ENCODE results near the gene TBC1D2B. TPM values are rescaled to one million over a fixed set of nuclear protein-coding genes. Genes with fewer than 3 reads are reported as not detected.
"Not testable (repeated sequence)": the region's sequence is repeated elsewhere in the genome, so short reads cannot be mapped to it uniquely, and the experiment has no call there.

The TBC1D2B gene
- polyA plus RNA-seq, 1 donor (not counting 4 experiments of a cell fraction or from before 2014, with no cell fraction given): 27.0 TPM

DNA sequence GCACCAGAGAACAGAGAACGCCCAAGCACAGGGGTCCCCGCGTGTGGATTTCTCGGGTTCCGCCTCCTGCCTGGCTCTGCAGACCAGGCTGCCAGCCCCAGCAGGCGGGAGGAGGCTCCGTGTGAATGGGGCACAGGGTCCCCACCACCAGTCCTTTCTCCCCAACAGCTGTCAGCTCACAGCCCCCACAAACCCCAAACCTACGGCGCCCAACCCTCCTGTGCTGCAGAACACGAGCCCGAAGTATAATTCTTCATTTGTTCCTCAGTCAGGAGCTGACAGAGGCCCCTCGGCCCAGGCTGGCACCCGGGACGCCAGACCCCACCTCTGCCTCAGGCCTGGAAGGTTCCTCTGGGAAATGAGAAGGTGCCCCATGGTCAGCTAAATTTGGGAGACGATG is 78.0 kb downstream of the TBC1D2B start:
- no peaks in the 10 kb centered on the region for H3K9me1 ChIP-seq (ENCODE audit: control insufficient read depth, extremely low read depth, insufficient read depth, low read length)
- DNase-seq (ENCODE audit: low read depth, low spot score) (no peak), FAIRE-seq (no peak)
- no peak overlapping the region for H3K9ac ChIP-seq (ENCODE audit: control insufficient read depth, extremely low read depth, insufficient read depth, low read length)
- H3K79me2 ChIP-seq (ENCODE audit: control insufficient read depth, insufficient read depth, low read length): no peaks in the 10 kb centered on the region
- H3K4me2 ChIP-seq (ENCODE audit: control insufficient read depth, extremely low read depth, insufficient read depth, low read depth, low read length): no peak overlapping the region
- H3K36me3 ChIP-seq (ENCODE audit: control insufficient read depth in 2 of 2, extremely low read depth in 1 of 2, insufficient read depth in 2 of 2, low read length in 2 of 2): peaks cover 12 to 19% of the 10 kb centered on the region in 2 experiments
- H2AFZ ChIP-seq (ENCODE audit: control insufficient read depth, low read length): no peak overlapping the region
- H3K9me3 ChIP-seq (ENCODE audit: control insufficient read depth, low read depth, low read length): no peaks in the 10 kb centered on the region
- H3K4me3 ChIP-seq (ENCODE audit: control insufficient read depth in 2 of 3, extremely low read depth in 1 of 3, insufficient read depth in 2 of 3, low read depth in 1 of 3, low read length in 3 of 3): no peak overlapping the region
- H3K4me1 ChIP-seq (ENCODE audit: control insufficient read depth, extremely low read depth, insufficient read depth, low read length): peaks cover 5% of the 10 kb centered on the region
- H3K27me3 ChIP-seq (ENCODE audit: control insufficient read depth, extremely low read depth, insufficient read depth, low read length): no peaks in the 10 kb centered on the region
- TF ChIP-seq CTCF (optimal IDR thresholded peaks at IDR 0.05 in 1 of 3, IDR thresholded peaks at IDR 0.05 in 1 of 3, conservative IDR thresholded peaks at IDR 0.05 in 1 of 3; ENCODE audit: extremely low read depth in 1 of 3, insufficient read depth in 2 of 3, low read length in 3 of 3) (no peak), EZH2 (IDR thresholded peaks at IDR 0.05; ENCODE audit: low read length) (no peak)
- no peaks in the 10 kb centered on the region for H4K20me1 ChIP-seq (ENCODE audit: control insufficient read depth, extremely low read depth, insufficient read depth, low read length)
- H3K27ac ChIP-seq (ENCODE audit: control insufficient read depth, insufficient read depth, low read length): no peak overlapping the region
- dilution Hi-C loops (cut with MboI; ENCODE audit: extremely low pct_ligation_motif_present, low sequenced_read_pairs): no loop called here

GRCh38 chr15:77998592-77998991 is 78.9 kb downstream of the TBC1D2B start:
- Histone ChIP-seq H3K27ac (ENCODE audit: control insufficient read depth, insufficient read depth, low read length) (no peak overlapping the region), H3K4me2 (ENCODE audit: control insufficient read depth, extremely low read depth, insufficient read depth, low read depth, low read length) (no peak overlapping the region), H3K4me1 (ENCODE audit: control insufficient read depth, extremely low read depth, insufficient read depth, low read length) (peaks cover 14% of the 10 kb centered on the region), H3K79me2 (ENCODE audit: control insufficient read depth, insufficient read depth, low read length) (no peaks in the 10 kb centered on the region), H3K27me3 (ENCODE audit: control insufficient read depth, extremely low read depth, insufficient read depth, low read length) (no peaks in the 10 kb centered on the region), H2AFZ (ENCODE audit: control insufficient read depth, low read length) (no peak overlapping the region), H3K4me3 (ENCODE audit: control insufficient read depth in 2 of 3, extremely low read depth in 1 of 3, insufficient read depth in 2 of 3, low read depth in 1 of 3, low read length in 3 of 3) (no peak overlapping the region), H3K9me1 (ENCODE audit: control insufficient read depth, extremely low read depth, insufficient read depth, low read length) (peaks cover 3% of the 10 kb centered on the region), H4K20me1 (ENCODE audit: control insufficient read depth, extremely low read depth, insufficient read depth, low read length) (no peaks in the 10 kb centered on the region), H3K9ac (ENCODE audit: control insufficient read depth, extremely low read depth, insufficient read depth, low read length) (no peak overlapping the region), H3K36me3 (ENCODE audit: control insufficient read depth in 2 of 2, extremely low read depth in 1 of 2, insufficient read depth in 2 of 2, low read length in 2 of 2) (peaks cover 12 to 14% of the 10 kb centered on the region in 2 experiments), H3K9me3 (ENCODE audit: control insufficient read depth, low read depth, low read length) (no peaks in the 10 kb centered on the region)
- dilution Hi-C loops (cut with MboI; ENCODE audit: extremely low pct_ligation_motif_present, low sequenced_read_pairs): no loop called here
- FAIRE-seq: no peak
- no peak for TF ChIP-seq EZH2 (IDR thresholded peaks at IDR 0.05; ENCODE audit: low read length)
- no peak for TF ChIP-seq CTCF (optimal IDR thresholded peaks at IDR 0.05 in 1 of 3, IDR thresholded peaks at IDR 0.05 in 1 of 3, conservative IDR thresholded peaks at IDR 0.05 in 1 of 3; ENCODE audit: extremely low read depth in 1 of 3, insufficient read depth in 2 of 3, low read length in 3 of 3)
- DNase-seq (ENCODE audit: low read depth, low spot score): no peak

GRCh38 chr15:77997761-77998554 is 79.6 kb downstream of the TBC1D2B start:
- dilution Hi-C loops (cut with MboI; ENCODE audit: extremely low pct_ligation_motif_present, low sequenced_read_pairs); H3K27me3 ChIP-seq (ENCODE audit: control insufficient read depth, extremely low read depth, insufficient read depth, low read length); H3K27ac ChIP-seq (ENCODE audit: control insufficient read depth, insufficient read depth, low read length): not testable (repeated sequence)

More at GRCh38 chr15:77997761-77998554, 79.6 kb downstream of the TBC1D2B start:
- H3K9me3 ChIP-seq (ENCODE audit: control insufficient read depth, low read depth, low read length); H4K20me1 ChIP-seq (ENCODE audit: control insufficient read depth, extremely low read depth, insufficient read depth, low read length); FAIRE-seq; DNase-seq (ENCODE audit: low read depth, low spot score); H2AFZ ChIP-seq (ENCODE audit: control insufficient read depth, low read length); H3K9me1 ChIP-seq (ENCODE audit: control insufficient read depth, extremely low read depth, insufficient read depth, low read length); H3K79me2 ChIP-seq (ENCODE audit: control insufficient read depth, insufficient read depth, low read length); H3K9ac ChIP-seq (ENCODE audit: control insufficient read depth, extremely low read depth, insufficient read depth, low read length); H3K4me3 ChIP-seq (ENCODE audit: control insufficient read depth in 2 of 3, extremely low read depth in 1 of 3, insufficient read depth in 2 of 3, low read depth in 1 of 3, low read length in 3 of 3); H3K4me2 ChIP-seq (ENCODE audit: control insufficient read depth, extremely low read depth, insufficient read depth, low read depth, low read length): not testable (repeated sequence)
- peaks cover 20% of the 10 kb centered on the region for H3K4me1 ChIP-seq (ENCODE audit: control insufficient read depth, extremely low read depth, insufficient read depth, low read length)
- peaks cover 12 to 13% of the 10 kb centered on the region in 2 experiments for H3K36me3 ChIP-seq (ENCODE audit: control insufficient read depth in 2 of 2, extremely low read depth in 1 of 2, insufficient read depth in 2 of 2, low read length in 2 of 2)

Data from keratinocyte (primary cell).